DMS 273 treated with DMSO at 0.1 percent for 48 hours (cell line): Measurements from ENCODE around the gene RGS8.

Experiments used
- DNase-seq: peaks from one replicate; lab custom pipeline; 2025; lab: John Stamatoyannopoulos, UW

Gene RGS8, protein sequence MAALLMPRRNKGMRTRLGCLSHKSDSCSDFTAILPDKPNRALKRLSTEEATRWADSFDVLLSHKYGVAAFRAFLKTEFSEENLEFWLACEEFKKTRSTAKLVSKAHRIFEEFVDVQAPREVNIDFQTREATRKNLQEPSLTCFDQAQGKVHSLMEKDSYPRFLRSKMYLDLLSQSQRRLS

DNA sequence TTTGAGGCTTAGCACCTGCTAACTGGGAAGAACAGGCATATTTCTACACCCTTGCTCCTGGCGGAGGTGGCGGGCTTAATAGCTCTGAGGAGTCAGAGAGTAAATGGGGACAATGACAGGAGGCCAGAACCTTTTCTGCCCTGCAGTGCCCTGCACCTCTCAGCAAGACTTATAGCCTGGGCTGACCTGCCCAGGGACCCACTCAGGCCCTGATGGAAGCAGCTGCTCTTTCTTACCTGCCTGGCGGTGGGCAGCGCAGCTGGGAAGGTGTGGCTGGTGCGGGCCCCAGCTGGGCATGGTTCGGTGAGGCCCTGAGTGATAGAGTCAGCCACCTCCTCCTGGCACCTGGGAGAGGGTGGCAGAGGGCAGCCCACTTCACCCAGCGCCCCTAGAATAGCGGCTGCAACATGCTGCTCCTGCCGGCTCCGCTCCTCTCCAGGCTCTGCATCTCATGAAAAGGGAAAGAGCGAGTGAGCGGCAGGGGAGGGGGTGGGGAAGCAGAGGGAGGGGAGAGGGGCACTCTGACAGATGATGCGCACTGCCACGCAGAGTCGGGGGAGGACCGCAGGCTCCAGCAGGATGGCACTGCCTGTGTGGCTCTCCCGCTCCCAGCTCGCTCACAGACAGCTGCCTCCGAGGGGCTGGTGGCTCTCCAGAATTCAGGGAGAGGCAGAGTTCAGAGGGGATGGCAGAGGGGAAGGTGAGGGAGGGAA lies at the start of gene RGS8:
Gene RGS8 (minus strand): TSS at position 472 of the 713 bp plus-strand sequence. CDS start 14,938 bp downstream, outside the sequence.
- DNase-seq = no peak

DNA sequence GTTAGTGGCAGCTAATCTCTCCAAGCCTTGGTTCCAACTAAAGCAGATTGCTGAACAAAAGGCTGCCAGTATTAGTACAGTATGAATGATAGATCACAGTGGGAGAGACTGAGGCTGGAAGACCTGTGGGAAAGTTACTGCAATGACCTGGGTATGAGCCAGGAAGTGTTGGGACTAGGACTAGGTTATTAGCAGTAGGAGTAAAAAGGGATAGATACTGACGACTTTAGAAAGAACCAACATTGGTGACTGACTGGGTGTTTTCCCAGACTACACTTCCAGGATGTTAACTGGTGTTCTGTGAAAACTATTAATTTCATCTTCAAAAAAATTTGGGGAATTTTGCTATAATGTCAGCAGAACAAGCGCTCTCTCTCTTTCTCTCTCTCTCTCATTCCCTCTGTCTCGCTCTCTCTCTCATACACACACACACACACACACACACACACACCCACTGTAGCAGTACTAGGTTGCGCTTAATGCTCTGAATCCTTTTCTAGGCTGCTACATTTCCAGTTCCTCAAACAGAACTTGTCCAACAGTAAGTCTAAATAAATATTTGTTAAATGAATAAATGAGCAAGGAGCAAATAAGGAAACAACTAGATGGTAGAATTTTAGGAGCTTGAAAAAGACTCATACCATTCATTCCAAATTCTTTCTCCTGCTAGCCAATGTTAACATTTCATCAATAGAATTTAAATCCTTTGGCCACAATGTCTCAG lies 47.6 kb upstream of the RGS8 start:
- no peak for DNase-seq

DNA sequence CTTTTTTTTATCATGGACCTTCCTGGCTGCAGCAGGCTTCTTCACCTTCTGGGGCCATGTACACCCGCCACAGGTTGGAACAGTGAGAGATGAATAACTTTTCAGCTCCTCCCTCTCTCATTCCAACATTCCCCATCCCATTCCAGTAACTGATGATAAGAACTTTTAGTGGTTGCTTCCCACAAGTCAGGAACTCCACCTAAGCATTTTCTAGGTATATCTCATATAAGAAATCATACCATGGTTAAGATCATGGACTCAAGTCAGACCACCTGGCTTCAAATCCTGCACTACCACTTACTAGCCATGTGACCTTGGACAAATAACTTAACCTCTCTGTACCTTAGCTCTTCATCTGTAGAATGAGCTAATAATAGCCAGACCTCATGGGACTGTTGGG lies 42.5 kb upstream of the RGS8 start:
- no peak for DNase-seq

DNA sequence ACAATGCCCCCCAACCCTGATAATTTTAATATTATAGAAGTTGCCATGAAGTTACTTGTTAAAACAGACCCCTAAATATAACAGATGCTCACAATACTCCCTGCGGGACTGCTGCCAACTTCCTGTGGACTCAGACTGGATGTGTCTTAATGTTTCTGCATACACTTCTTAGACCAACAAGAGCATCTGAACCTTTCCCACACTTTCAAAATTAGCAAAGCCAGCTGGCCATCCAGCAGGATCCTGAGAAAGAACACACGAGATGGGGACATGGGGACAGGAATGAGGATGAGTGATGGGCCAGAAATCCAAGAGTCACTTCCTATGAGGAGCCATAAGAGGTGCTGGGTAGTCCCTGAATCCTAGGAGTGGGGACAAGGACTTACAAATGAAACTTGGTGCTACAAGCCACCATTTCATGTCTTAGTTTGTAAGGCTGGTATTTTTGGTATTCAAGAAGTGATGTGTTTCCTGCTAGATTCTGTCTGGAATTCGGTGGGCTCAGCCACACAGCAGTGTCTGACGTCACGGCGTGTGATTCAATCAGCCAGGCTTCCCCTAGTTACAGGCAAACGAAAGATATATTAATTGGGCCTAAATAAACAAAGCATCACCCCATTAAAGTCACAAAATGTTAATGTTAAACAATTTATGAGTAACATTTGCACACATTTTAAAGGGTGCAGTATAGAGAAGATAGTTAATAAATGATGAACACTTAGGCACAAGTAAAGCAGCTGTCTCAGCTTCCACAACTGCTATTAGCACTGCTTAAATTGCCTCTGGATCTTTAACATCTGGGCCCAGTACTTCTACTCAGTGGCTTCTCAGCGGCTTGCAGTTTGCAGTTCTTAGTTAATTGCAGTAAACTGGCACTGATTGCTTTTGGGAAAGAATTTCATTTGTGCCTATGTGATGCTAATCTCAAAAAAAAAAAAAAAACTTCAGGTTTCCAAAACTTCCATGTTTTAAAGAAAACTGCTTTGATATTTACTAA lies 41.2 kb upstream of the RGS8 start:
- DNase-seq = peak; percentile 50

DNA sequence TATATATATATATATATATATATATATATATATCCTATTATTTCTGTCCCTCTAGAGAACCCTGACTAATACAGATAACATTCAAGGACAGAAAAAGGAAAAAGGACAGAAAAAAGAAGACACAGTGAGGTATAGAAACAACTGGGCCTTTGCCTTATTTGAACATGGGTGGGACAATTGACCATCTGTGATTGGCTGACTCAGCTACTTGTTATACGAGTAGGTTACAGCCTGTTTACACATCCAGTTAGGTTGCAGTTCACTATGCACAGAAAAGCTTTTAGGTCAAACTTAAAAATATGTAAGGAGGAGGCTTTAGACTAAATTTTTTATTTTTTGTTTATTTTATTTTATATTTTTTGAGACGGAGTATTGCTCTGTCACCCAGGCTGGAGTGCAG lies 39.8 kb upstream of the RGS8 start:
- no peak for DNase-seq

DNA sequence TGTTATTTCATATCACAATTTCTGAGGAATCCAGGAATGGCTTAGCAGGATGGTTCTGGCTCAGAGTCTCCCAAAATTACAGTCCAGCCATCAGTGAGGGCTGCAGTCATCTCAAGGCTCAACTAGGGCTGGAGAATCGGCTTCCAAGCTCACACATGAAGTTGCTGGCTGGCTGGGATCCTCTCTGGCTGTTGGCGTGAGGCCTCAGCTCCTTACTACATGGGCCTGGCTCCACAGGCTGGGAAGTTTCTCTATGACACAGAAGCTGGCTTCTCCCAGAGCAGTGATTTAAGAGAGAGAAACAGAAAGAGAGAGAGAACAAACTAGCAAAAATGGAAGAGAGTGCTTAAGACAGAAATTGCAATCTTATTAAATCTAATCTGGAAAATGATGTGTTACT lies 38.8 kb upstream of the RGS8 start:
- DNase-seq = no peak

DNA sequence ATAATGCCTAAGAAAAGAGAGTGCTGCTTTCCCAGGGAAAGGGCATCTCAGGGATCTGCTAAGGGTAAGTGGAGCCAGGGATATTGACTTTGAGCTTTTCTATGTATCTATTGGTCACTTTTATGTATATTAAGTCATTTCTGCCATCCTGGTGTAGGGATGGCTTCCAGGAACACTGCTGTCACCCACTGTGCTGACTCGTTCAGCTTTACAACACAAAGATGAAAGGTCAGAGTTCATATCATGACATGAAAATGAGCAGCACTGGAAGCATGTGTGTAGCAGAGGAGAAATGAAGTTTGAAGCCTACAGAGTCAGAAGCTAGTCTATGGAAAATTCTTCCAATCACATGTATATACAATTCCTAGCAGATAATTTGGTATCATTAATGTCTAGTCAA lies 37.1 kb upstream of the RGS8 start:
- DNase-seq = no peak

DNA sequence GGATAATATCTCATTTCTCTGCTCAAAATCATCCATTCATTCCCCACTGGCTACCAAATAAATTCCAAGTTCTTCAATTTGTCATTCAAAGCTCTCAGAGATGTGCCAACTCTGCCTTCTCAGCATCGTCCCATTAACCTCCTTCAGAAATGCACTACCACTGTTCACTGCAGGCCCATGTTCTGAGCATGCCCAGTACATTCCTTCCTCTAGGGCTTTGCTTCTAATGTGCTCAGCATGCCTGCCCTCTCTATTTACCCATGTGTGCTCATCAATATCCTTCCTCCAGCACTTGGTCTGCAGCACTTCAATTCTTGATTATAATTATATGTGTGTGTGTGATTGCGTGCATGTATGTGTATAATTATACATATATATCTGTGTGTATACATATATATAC lies 36.1 kb upstream of the RGS8 start:
- DNase-seq = no peak

DNA sequence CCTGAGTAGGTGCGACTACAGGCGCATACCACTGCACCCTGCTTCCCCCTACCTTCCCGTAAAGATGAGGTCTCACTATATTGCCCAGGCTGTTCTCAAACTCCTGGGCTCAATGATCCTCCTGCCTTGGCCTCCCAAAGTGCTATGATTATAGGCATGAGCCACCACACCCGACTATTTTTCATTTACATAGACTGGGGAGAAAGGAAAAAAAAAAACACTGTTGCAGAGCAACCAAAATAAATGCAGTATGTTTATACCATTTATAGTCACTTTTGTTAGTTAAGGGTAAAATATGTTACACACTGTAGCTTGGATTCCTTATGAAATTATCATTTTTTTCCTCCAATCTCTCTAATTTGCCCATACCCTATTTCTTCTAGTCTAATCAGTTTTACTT lies 35.2 kb upstream of the RGS8 start:
- no peak for DNase-seq

DNA sequence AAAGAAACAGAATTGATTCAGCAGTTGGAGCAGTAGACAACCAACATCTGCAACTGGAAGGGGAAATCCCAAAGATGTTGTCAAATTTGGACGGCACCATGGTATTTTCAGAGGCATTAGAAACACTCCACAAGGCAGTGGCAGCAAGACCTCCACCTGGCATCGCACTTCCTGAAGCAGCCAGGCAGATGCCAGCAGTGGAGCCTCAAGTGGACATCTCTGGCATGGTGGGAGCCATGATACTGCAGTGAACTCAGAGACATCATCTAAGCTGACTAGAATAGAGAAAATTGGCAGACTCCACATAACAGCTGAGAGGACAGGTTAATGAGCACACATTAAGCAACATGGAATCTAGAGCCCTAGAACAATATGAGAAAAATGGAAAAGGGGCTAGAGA lies 33.9 kb upstream of the RGS8 start:
- DNase-seq = no peak

DNA sequence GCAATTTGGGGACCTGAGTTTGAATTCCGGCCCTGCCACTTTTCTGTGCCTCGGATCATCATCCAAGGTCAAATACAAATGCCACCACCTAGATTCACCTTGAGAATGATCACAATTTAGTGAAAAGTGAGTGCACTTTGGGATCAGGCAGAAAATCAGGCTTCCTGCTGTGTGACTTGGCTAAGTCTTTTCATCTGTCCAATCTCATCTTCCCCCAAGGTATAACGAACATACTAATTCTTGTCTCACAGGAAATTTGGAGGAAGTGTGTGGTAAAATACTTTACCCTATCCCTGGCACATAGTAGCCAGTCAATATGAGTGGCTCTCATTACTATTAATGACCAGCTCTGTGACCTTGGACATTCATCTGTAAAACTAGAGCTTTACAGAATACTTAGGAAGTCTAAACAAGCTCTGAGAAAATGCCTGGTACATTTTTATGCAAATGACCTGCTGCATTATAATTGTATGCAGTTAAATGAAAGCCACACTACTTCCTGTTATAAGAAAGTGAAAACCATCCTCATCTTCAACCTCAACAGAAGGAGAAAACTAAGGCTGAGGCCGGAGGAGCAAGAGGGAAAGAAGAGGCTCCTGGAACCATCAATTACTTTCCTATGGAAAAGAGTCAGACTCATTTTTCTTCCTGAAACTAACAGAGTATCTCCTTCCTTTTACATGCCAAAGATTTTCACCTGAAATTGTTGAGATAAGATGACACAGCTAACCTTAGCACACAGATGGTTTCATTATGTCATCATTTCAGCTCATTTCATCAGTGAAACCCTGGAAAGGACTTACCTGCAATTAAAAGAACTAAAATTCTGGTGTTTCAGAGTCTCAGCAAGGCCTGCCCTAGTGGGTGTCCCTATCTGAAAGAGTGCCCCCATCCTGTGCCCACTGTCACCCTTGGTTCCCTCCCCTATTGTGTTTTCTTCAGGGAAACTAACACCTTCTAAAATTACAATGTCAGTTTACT lies 32.6 kb upstream of the RGS8 start:
- DNase-seq = no peak

DNA sequence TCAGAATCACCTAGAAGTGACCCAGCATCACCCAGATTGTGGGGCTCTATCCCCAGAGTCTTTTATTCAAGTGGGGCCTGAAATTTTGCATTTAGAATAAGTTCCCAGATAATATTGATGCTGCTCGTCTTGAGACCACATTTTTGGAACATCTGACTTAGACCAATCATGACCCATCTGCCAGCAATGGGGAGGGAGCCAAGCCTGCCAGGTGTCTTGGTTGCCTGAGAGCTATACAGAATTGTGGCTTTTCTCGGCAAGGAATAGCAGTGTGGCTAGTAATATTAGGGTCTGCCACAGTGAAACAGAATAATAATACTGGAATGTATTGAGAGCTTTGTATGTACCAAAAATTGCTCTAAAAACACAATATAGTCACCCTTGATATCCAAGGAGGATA lies 31.1 kb upstream of the RGS8 start:
- DNase-seq = no peak

DNA sequence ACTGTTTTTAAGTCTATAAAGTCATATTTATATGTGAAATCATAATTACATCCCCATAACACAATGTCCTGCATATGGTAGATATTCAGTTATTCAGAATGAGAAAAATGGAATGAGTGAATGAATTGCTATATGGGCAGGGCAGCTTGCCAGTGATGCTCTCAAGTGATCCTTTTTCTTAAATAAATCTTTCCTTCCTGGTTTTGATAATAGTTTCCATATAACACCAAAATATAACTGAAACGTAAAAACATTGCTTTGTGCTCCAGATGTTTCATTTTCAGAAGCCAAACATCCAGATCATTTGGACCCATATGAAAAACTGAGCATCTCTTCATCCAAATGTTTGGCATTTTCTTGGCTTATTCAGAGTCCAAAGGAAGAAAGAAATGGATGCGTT lies 30.2 kb upstream of the RGS8 start:
- DNase-seq = no peak

DNA sequence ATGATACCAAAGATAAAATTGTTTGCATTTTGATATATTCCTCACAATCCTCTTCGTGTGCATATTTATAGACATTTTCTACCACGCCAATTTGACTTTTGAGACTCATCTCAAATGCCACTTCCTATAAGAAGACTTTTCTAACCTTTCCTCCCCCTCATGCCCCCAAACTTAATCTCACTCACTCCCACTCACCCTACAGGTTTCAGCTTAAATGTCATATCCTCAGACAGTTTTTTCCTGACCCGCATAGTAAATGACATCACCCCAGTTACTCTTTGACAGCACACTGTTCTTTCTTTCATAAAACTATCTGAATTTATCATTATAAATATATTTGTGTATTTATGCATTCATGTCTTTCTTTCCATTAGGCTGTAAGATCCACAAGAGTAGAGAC lies 29.6 kb upstream of the RGS8 start:
- DNase-seq = no peak

DNA sequence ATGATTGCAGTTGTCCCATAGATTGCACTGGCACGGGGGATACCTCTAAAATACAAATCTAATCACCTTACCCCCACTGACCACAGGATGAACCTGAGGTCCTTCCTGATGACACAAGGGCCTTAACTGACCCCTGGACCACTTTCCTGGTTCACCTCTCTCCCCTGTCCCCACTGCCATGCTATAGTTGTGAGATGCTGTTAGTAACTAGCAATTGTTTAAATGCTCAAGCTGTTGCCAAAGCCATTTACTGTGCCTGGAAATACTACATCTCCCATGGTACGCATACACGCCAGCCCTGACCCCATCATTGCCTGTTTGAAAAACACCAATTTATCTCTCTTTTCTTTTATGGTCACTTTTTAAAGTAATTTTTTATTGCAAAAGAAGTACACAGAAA lies 29.1 kb upstream of the RGS8 start:
- DNase-seq = no peak

DNA sequence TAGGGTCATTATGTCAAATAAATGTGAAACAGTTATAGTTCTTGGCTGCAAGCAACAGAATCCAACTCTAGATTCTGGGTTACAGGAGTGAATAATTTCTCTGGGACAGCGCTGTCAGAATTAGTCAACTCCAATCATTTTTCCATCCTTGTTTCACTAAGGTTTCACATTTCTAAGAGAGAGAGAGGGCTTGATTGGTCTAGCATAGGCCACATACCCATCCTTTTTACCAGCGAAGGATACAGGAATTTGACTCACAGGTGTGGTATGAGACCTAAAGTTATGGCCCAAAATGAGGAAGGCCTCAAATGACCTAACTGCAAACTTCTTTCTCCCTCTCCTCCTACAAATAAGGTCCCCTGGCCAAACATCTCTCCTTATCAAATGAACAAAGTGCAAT lies 25.5 kb upstream of the RGS8 start:
- no peak for DNase-seq

DNA sequence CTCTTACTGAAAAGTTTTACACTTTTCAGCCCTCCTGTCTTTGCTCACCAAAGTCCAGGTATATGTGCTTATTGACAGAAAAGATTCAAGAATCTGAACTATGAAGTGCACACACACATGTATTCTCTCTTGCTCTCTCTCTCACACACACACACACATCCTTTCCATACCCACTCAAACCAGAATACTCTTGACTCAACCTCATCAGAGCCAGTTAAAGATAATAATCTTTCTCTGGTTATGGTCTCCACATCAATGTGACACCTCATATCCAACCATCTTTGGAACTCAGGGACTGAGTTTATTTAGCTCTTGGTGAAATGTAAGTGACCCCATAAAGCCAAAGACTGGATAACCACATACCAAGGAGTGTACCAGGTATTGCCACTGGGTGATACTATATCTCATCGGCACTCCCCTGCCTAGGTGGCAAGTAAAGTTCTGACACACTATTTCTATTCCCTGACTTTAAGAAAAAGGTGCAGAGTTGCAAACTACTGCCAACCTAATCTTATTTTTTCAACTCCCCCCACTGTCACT lies 24.9 kb upstream of the RGS8 start:
- no peak for DNase-seq

DNA sequence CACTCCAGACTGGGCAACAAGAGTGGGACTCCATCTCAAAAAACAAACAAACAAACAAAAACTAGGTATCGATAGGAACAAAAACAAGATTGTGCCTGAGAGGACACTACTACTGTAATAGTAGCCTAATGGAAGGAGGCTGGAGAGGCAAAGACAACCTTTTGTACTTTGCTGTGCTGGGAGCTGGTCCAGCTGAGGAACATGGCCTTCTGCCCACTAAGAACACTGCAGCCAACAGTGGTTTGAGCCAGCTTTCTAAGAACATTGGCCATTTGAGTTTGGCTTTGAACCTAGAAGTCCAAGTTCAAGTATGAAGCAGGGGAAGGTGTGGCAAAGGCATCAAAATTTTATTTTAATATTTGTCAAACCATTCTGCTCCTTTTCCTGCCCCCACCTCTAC lies 22.7 kb upstream of the RGS8 start:
- DNase-seq = no peak

DNA sequence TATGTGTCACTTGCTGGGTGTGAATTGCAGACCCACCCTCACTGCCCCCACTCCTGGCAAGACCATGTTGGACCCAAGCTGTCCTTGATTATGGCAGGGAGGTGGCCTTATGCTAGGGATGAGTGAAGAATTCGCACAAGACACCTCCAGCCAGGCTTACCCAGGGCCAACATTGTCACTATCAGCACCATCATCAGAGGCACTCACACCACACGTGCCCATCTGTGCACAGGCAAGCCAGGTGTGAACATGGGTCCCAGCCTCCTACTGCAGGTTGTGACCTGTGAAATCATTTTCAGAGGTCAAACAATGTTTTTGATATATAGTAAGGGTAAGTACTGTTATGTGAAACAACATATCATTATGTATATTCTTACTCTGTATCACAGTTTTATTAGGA lies 20.3 kb upstream of the RGS8 start:
- DNase-seq = no peak

DNA sequence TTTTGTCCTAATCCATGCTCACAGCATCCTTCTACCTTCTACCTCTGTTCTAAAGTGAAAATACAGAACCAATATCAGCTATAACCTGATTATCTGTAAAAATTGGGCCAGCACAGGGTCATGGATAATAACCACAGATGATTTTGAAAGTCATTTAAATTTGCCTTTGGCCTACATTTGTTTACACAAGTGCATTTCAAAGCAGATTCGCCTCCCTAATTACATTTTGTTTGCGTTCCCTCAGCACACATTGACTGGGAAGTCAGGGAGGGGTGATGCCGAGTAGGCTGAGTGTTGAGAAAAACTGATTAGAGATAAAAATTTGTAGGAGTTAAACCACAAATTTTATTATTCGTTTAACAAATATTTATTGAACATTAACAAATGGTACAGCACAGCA lies 19.2 kb upstream of the RGS8 start:
- DNase-seq = no peak
